ENCODE measurements around the gene GIMAP5. TPM values are rescaled to one million over a fixed set of nuclear protein-coding genes. Genes with fewer than 3 reads are reported as not detected.

Gene GIMAP5
- total and polyA plus RNA-seq, 9 of the 15 experiments (the other 6 are each of a cell fraction or from before 2014, with no cell fraction given), result 0.35 TPM; not detected in 8

DNA sequence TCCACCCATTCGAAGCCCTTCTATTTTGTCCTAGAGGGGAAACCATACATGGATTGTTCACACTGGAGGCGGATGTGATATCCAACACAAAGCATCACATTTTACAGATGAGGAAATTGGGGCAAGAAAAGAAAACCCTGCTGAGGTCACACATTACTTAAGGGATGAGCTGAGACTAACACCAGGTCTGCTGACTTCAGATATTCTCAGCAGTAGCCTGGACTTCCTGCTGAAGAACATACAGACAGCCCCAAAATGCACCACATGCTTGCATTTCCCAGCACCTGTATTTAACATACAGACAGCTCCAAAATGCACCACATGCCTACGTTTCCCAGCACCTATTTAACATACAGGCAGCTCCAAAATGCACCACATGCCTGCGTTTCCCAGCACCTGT is 11.2 kb downstream of the GIMAP5 start:
- POLR2A ChIA-PET, result interaction anchor here (0.6 to 1.3 kb wide), 5 partner anchors 21 to 94 kb away, joined by 3 to 4 read pairs (median 3); no protein-coding TSS in a partner anchor
- peaks cover 19 to 36% of the 10 kb centered on the region in 2 experiments for H3K27me3 ChIP-seq (ENCODE audit: control insufficient read depth in 2 of 2, insufficient read depth in 2 of 2, low read length in 2 of 2)
- ATAC-seq, result no peak
- no peak for TF ChIP-seq ETS2 (tag; IDR thresholded peaks at IDR 0.05; ENCODE audit: borderline replicate concordance, poor library complexity, severe bottlenecking)
- TF ChIP-seq, protein P1, sequence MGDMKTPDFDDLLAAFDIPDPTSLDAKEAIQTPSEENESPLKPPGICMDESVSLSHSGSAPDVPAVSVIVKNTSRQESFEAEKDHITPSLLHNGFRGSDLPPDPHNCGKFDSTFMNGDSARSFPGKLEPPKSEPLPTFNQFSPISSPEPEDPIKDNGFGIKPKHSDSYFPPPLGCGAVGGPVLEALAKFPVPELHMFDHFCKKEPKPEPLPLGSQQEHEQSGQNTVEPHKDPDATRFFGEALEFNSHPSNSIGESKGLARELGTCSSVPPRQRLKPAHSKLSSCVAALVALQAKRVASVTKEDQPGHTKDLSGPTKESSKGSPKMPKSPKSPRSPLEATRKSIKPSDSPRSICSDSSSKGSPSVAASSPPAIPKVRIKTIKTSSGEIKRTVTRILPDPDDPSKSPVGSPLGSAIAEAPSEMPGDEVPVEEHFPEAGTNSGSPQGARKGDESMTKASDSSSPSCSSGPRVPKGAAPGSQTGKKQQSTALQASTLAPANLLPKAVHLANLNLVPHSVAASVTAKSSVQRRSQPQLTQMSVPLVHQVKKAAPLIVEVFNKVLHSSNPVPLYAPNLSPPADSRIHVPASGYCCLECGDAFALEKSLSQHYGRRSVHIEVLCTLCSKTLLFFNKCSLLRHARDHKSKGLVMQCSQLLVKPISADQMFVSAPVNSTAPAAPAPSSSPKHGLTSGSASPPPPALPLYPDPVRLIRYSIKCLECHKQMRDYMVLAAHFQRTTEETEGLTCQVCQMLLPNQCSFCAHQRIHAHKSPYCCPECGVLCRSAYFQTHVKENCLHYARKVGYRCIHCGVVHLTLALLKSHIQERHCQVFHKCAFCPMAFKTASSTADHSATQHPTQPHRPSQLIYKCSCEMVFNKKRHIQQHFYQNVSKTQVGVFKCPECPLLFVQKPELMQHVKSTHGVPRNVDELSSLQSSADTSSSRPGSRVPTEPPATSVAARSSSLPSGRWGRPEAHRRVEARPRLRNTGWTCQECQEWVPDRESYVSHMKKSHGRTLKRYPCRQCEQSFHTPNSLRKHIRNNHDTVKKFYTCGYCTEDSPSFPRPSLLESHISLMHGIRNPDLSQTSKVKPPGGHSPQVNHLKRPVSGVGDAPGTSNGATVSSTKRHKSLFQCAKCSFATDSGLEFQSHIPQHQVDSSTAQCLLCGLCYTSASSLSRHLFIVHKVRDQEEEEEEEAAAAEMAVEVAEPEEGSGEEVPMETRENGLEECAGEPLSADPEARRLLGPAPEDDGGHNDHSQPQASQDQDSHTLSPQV (IDR thresholded peaks at IDR 0.05), result no peak
- TF ChIP-seq, protein P2, sequence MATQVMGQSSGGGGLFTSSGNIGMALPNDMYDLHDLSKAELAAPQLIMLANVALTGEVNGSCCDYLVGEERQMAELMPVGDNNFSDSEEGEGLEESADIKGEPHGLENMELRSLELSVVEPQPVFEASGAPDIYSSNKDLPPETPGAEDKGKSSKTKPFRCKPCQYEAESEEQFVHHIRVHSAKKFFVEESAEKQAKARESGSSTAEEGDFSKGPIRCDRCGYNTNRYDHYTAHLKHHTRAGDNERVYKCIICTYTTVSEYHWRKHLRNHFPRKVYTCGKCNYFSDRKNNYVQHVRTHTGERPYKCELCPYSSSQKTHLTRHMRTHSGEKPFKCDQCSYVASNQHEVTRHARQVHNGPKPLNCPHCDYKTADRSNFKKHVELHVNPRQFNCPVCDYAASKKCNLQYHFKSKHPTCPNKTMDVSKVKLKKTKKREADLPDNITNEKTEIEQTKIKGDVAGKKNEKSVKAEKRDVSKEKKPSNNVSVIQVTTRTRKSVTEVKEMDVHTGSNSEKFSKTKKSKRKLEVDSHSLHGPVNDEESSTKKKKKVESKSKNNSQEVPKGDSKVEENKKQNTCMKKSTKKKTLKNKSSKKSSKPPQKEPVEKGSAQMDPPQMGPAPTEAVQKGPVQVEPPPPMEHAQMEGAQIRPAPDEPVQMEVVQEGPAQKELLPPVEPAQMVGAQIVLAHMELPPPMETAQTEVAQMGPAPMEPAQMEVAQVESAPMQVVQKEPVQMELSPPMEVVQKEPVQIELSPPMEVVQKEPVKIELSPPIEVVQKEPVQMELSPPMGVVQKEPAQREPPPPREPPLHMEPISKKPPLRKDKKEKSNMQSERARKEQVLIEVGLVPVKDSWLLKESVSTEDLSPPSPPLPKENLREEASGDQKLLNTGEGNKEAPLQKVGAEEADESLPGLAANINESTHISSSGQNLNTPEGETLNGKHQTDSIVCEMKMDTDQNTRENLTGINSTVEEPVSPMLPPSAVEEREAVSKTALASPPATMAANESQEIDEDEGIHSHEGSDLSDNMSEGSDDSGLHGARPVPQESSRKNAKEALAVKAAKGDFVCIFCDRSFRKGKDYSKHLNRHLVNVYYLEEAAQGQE (IDR thresholded peaks at IDR 0.05; ENCODE audit: borderline replicate concordance), result no peak
- TF ChIP-seq, protein P2 (CRISPR knock-in tag; IDR thresholded peaks at IDR 0.05; ENCODE audit: low read depth), result no peak
- TF ChIP-seq CBX3 (IDR thresholded peaks at IDR 0.05; ENCODE audit: borderline replicate concordance in 1 of 2, low read length in 2 of 2), result no peak
- no peak for TF ChIP-seq STAT5A (IDR thresholded peaks at IDR 0.05; ENCODE audit: borderline replicate concordance, low read length)
- TF ChIP-seq XRCC5 (IDR thresholded peaks at IDR 0.05; ENCODE audit: low read depth, low read length), result no peak
- TF ChIP-seq, protein P3, sequence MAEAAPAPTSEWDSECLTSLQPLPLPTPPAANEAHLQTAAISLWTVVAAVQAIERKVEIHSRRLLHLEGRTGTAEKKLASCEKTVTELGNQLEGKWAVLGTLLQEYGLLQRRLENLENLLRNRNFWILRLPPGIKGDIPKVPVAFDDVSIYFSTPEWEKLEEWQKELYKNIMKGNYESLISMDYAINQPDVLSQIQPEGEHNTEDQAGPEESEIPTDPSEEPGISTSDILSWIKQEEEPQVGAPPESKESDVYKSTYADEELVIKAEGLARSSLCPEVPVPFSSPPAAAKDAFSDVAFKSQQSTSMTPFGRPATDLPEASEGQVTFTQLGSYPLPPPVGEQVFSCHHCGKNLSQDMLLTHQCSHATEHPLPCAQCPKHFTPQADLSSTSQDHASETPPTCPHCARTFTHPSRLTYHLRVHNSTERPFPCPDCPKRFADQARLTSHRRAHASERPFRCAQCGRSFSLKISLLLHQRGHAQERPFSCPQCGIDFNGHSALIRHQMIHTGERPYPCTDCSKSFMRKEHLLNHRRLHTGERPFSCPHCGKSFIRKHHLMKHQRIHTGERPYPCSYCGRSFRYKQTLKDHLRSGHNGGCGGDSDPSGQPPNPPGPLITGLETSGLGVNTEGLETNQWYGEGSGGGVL (CRISPR knock-in tag; IDR thresholded peaks at IDR 0.05), result no peak

More for the DNA sequence above, 11.2 kb downstream of the GIMAP5 start:
- intact Hi-C loops (cut with micrococcal nuclease), result no loop called here
- Histone ChIP-seq H3K9me1 (ENCODE audit: control insufficient read depth, insufficient read depth, low read length) (no peaks in the 10 kb centered on the region), H3K4me2 (ENCODE audit: insufficient read depth, low read length) (no peak overlapping the region), H3K27ac (ENCODE audit: extremely low read depth, low read depth, low read length) (no peak overlapping the region), H4K20me1 (replicated peaks; ENCODE audit: control insufficient read depth, insufficient read depth, low read length) (peaks cover 5% of the 10 kb centered on the region; the same call in 1 of the 2 replicates), H3K4me3 (no peak overlapping the region), H3K9ac (ENCODE audit: insufficient read depth in 1 of 2, low read depth in 2 of 2, low read length in 2 of 2) (no peak overlapping the region), H3K36me3 (ENCODE audit: control insufficient read depth, insufficient read depth, low read length) (no peaks in the 10 kb centered on the region), H3K4me1 (replicated peaks in 1 of 2; ENCODE audit: control insufficient read depth in 2 of 2, insufficient read depth in 2 of 2, low read length in 2 of 2) (no peaks in the 10 kb centered on the region), H3K9me3 (replicated peaks; ENCODE audit: control insufficient read depth, insufficient read depth, low read depth, low read length) (no peaks in the 10 kb centered on the region), H3K79me2 (ENCODE audit: control insufficient read depth, insufficient read depth, low read length) (no peaks in the 10 kb centered on the region), H2AFZ (ENCODE audit: low read depth, low read length) (no peak overlapping the region)
- in situ Hi-C loops (cut with MboI), result no loop called here
- CTCF ChIA-PET (ENCODE audit: low intra/inter-chr PET ratio), result no interaction called here
- WGBS (ENCODE audit: insufficient coverage, low coverage, missing lambda C conversion rate), result 0% methylated on average over 4 of the region's 4 CpGs
- FAIRE-seq, result no peak
- BruUV-seq (replicated peaks), result no TSS peak
- no peak for DNase-seq (ENCODE audit: extremely low read depth in 1 of 4, low spot score in 3 of 4)

Data from K562 (cell line).